HEK293 (cell line): Measurements from ENCODE around the gene PHF21A.

Source experiments
- CTCF ChIA-PET: fragments of 350-600 bp; formaldehyde crosslinking; extraction: SDS; loops from one replicate; lab custom pipeline; 2021; ENCODE audit warnings: antibody characterized with exemption; lab: Yijun Ruan, JAX
- POLR2A ChIA-PET: fragments of 300-600 bp; formaldehyde crosslinking; extraction: SDS; loops from one replicate; lab custom pipeline; 2020; ENCODE audit warnings: antibody characterized with exemption, inconsistent platforms; lab: Yijun Ruan, JAX
- H3K27ac ChIP-seq: fragments of 200-500 bp; sonication (Bioruptor generic); 2 replicates; pipeline ENCODE4 v1.5.1; 2014; ENCODE audit warnings: low read depth, low read length, control low read depth, inconsistent platforms; ENCODE audit errors: extremely low read depth
- H3K36me3 ChIP-seq, 2 experiments: fragments of 200-500 bp in 1 of 2; sonication (Bioruptor generic) in 1 of 2; 1 replicate in 1 of 2; 2 replicates in 1 of 2; pipeline ENCODE4 v1.5.1; 2014 to 2017; ENCODE audit warnings: inconsistent platforms in 2 of 2, low read length in 2 of 2; ENCODE audit not compliant: control insufficient read depth in 2 of 2, insufficient read depth in 1 of 2
- H3K4me1 ChIP-seq: fragments of 200-500 bp; sonication (Bioruptor generic); 2 replicates; pipeline ENCODE4 v1.5.1; 2014; ENCODE audit warnings: mild to moderate bottlenecking, low read length, inconsistent platforms; ENCODE audit not compliant: control insufficient read depth, insufficient read depth
- H3K4me3 ChIP-seq: 2 replicates; pipeline ENCODE4 v1.5.1; 2011; ENCODE audit warnings: low read depth, mild to moderate bottlenecking, control low read depth, low read length, moderate library complexity
- H3K9me3 ChIP-seq: fragments of 200-500 bp; sonication (Bioruptor generic); 2 replicates; pipeline ENCODE4 v1.5.1; 2014; ENCODE audit warnings: low read depth, low read length, inconsistent platforms; ENCODE audit not compliant: control insufficient read depth, insufficient read depth
- SCRT2 ChIP-seq: fragments of 450-650 bp; formaldehyde crosslinking; IDR thresholded peaks from 2 replicates; pipeline ENCODE4 v1.5.1; 2016; ENCODE audit warnings: missing biosample characterization, missing genetic modification characterization
- SETDB1 ChIP-seq: IDR thresholded peaks from one replicate; pipeline ENCODE4 v1.6.1; 2017; ENCODE audit warnings: mild to moderate bottlenecking, low read length, moderate library complexity, mixed read lengths; ENCODE audit not compliant: insufficient read length
- ZBTB20 ChIP-seq: fragments of 450-650 bp; formaldehyde crosslinking; IDR thresholded peaks from 2 replicates; pipeline ENCODE4 v1.5.1; 2016; ENCODE audit warnings: missing biosample characterization, missing genetic modification characterization
- ZBTB48 ChIP-seq: fragments of 450-650 bp; formaldehyde crosslinking; IDR thresholded peaks from 2 replicates; pipeline ENCODE4 v1.5.1; 2016; ENCODE audit warnings: missing biosample characterization, missing genetic modification characterization
- ZIC2 ChIP-seq: fragments of 450-650 bp; formaldehyde crosslinking; IDR thresholded peaks from 2 replicates; pipeline ENCODE4 v1.5.1; 2016; ENCODE audit warnings: missing biosample characterization, missing genetic modification characterization
- ZNF112 ChIP-seq: fragments of 450-650 bp; formaldehyde crosslinking; IDR thresholded peaks from 2 replicates; pipeline ENCODE4 v1.5.0; 2017; ENCODE audit warnings: missing biosample characterization, missing genetic modification characterization
- ZNF138 ChIP-seq: fragments of 450-650 bp; formaldehyde crosslinking; IDR thresholded peaks from 2 replicates; pipeline ENCODE4 v1.5.1; 2016; ENCODE audit warnings: missing biosample characterization, missing genetic modification characterization, borderline replicate concordance
- ZNF146 ChIP-seq: fragments of 450-650 bp; formaldehyde crosslinking; IDR thresholded peaks from 2 replicates; pipeline ENCODE4 v1.5.1; 2016; ENCODE audit warnings: missing biosample characterization, missing genetic modification characterization
- ZNF366 ChIP-seq: fragments of 450-650 bp; formaldehyde crosslinking; conservative IDR thresholded peaks from 2 replicates; pipeline ENCODE4 v1.5.1; 2016; ENCODE audit warnings: missing biosample characterization, missing genetic modification characterization
- ZNF37A ChIP-seq: fragments of 450-650 bp; IDR thresholded peaks from 2 replicates; pipeline ENCODE4 v1.5.1; 2018; ENCODE audit warnings: missing biosample characterization, missing genetic modification characterization
- ZNF404 ChIP-seq: fragments of 450-650 bp; formaldehyde crosslinking; IDR thresholded peaks from 2 replicates; pipeline ENCODE4 v1.5.1; 2017; ENCODE audit warnings: missing biosample characterization, missing genetic modification characterization
- ZNF426 ChIP-seq: fragments of 450-650 bp; formaldehyde crosslinking; IDR thresholded peaks from 2 replicates; pipeline ENCODE4 v1.5.1; 2017; ENCODE audit warnings: missing biosample characterization, missing genetic modification characterization, mild to moderate bottlenecking, inconsistent platforms, moderate library complexity
- ZNF585B ChIP-seq: fragments of 450-650 bp; formaldehyde crosslinking; IDR thresholded peaks from 2 replicates; pipeline ENCODE4 v1.5.1; 2016; ENCODE audit warnings: missing biosample characterization, missing genetic modification characterization
- ZNF707 ChIP-seq: fragments of 450-650 bp; formaldehyde crosslinking; IDR thresholded peaks from 2 replicates; pipeline ENCODE4 v1.5.1; 2016; ENCODE audit warnings: missing biosample characterization, missing genetic modification characterization
- ZNF76 ChIP-seq: fragments of 450-650 bp; formaldehyde crosslinking; IDR thresholded peaks from 2 replicates; pipeline ENCODE4; 2016; ENCODE audit warnings: low read depth, missing biosample characterization, missing genetic modification characterization, borderline replicate concordance
- ZNF777 ChIP-seq: fragments of 450-650 bp; formaldehyde crosslinking; IDR thresholded peaks from 2 replicates; pipeline ENCODE4 v1.5.1; 2017; ENCODE audit warnings: missing biosample characterization, missing genetic modification characterization, borderline replicate concordance
- ZNF791 ChIP-seq: fragments of 450-650 bp; formaldehyde crosslinking; IDR thresholded peaks from 2 replicates; pipeline ENCODE4 v1.5.1; 2016; ENCODE audit warnings: missing biosample characterization, missing genetic modification characterization
- ZNF792 ChIP-seq: fragments of 450-650 bp; formaldehyde crosslinking; IDR thresholded peaks from 2 replicates; pipeline ENCODE4 v1.5.1; 2016; ENCODE audit warnings: missing biosample characterization, missing genetic modification characterization
- TF ChIP-seq, protein P1 (sequence below): fragments of 450-650 bp; IDR thresholded peaks from 2 replicates; pipeline ENCODE4 v1.5.1; 2018; ENCODE audit warnings: missing biosample characterization, mild to moderate bottlenecking, missing genetic modification characterization
- TF ChIP-seq, protein P2 (sequence below): fragments of 450-650 bp; formaldehyde crosslinking; optimal IDR thresholded peaks from 2 replicates; pipeline ENCODE3; 2016; ENCODE audit warnings: missing biosample characterization, mild to moderate bottlenecking, missing genetic modification characterization
- TF ChIP-seq, protein P3 (sequence below): fragments of 450-650 bp; formaldehyde crosslinking; IDR thresholded peaks from 2 replicates; pipeline ENCODE4 v1.5.1; 2016; ENCODE audit warnings: missing biosample characterization, missing genetic modification characterization
- TF ChIP-seq, protein P4 (sequence below): fragments of 450-650 bp; formaldehyde crosslinking; IDR thresholded peaks from 2 replicates; pipeline ENCODE4 v1.5.1; 2016; ENCODE audit warnings: missing biosample characterization, missing genetic modification characterization
- TF ChIP-seq, protein P5 (sequence below): fragments of 450-650 bp; formaldehyde crosslinking; IDR thresholded peaks from 2 replicates; pipeline ENCODE4 v1.5.0; 2017; ENCODE audit warnings: missing biosample characterization, missing genetic modification characterization, borderline replicate concordance

Gene PHF21A

DNA sequence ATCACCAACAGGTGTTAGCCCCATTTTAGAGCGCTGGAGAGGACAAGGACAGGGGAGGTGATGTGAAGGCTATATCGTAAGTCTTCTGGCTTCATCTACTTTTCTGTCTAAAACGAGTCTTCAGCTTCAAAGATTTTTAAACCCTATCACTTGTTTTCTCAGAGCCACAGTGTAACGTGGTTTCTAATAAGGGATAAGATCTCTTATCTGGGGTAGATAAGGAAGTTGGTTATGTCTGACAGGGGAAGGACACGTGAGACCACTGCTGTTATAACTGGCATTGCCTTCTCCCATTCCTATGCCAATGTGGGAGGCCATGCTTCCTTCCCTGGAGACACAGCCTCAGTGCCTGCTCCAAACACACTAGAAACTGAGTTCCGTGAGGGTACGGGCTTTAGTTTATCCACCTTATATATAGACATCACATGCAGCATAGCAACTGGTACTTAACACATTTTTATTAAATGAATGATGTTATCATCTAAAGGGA lies 159.5 kb downstream of the PHF21A start:
- H3K9me3 ChIP-seq = no peaks in the 10 kb centered on the region

DNA sequence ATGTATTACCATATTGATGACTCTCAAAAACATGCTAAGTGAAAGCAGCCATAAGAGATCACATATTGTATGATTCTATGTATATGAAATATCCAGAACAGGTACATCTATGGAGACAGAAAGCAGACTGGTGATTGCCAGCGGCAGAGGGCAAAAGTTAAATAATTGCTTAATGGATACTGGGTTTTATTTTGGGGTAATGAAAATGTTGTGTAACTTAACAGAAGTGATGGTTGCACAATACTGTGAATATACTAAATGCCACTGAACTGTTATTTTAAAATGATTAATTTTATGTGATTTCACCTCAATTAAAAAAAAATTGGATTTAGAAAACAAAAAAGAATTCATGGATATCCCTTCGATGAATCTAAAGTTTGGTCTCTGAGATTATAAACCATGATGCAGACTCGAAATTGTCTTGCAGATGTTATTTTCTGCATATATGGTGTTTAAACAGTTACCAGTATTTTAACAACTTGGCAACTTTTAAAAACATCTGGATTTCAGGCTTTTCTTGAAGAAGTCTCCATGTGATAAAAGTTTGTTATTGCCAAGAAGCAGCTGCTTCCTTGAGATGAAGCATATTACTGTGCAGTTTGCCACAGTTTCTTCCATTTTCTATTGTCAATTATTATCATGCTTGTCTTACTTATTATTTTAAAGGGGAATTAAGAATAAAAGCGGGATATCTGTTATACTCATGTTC lies 160.7 kb downstream of the PHF21A start:
- no peaks in the 10 kb centered on the region for H3K4me1 ChIP-seq
- CTCF ChIA-PET = interaction anchor here (0.6 to 2.2 kb wide), 3 partner anchors 46 to 88 kb away, joined by 3 to 9 read pairs (median 6); no protein-coding TSS in a partner anchor

More for the DNA sequence above, 159.5 kb downstream of the PHF21A start:
- no peaks in the 10 kb centered on the region for H3K4me1 ChIP-seq
- no peak overlapping the region for H3K27ac ChIP-seq
- TF ChIP-seq, protein P1, sequence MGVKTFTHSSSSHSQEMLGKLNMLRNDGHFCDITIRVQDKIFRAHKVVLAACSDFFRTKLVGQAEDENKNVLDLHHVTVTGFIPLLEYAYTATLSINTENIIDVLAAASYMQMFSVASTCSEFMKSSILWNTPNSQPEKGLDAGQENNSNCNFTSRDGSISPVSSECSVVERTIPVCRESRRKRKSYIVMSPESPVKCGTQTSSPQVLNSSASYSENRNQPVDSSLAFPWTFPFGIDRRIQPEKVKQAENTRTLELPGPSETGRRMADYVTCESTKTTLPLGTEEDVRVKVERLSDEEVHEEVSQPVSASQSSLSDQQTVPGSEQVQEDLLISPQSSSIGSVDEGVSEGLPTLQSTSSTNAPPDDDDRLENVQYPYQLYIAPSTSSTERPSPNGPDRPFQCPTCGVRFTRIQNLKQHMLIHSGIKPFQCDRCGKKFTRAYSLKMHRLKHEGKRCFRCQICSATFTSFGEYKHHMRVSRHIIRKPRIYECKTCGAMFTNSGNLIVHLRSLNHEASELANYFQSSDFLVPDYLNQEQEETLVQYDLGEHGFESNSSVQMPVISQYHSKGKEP = no peak
- TF ChIP-seq ZIC2 (tag by site-specific recombination) (no peak), ZNF707 (no peak), ZNF791 (tag by site-specific recombination) (no peak), ZNF792 (tag by site-specific recombination) (no peak), ZNF138 (tag by site-specific recombination) (no peak), ZNF37A (tag by site-specific recombination) (no peak), ZNF404 (tag by site-specific recombination) (no peak), ZNF146 (no peak), ZBTB48 (tag by site-specific recombination) (no peak), ZBTB20 (tag by site-specific recombination) (no peak), ZNF426 (tag by site-specific recombination) (no peak)
- TF ChIP-seq, protein P2, sequence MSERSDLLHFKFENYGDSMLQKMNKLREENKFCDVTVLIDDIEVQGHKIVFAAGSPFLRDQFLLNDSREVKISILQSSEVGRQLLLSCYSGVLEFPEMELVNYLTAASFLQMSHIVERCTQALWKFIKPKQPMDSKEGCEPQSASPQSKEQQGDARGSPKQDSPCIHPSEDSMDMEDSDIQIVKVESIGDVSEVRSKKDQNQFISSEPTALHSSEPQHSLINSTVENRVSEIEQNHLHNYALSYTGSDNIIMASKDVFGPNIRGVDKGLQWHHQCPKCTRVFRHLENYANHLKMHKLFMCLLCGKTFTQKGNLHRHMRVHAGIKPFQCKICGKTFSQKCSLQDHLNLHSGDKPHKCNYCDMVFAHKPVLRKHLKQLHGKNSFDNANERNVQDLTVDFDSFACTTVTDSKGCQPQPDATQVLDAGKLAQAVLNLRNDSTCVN (tag by site-specific recombination) = no peak
- TF ChIP-seq, protein P3, sequence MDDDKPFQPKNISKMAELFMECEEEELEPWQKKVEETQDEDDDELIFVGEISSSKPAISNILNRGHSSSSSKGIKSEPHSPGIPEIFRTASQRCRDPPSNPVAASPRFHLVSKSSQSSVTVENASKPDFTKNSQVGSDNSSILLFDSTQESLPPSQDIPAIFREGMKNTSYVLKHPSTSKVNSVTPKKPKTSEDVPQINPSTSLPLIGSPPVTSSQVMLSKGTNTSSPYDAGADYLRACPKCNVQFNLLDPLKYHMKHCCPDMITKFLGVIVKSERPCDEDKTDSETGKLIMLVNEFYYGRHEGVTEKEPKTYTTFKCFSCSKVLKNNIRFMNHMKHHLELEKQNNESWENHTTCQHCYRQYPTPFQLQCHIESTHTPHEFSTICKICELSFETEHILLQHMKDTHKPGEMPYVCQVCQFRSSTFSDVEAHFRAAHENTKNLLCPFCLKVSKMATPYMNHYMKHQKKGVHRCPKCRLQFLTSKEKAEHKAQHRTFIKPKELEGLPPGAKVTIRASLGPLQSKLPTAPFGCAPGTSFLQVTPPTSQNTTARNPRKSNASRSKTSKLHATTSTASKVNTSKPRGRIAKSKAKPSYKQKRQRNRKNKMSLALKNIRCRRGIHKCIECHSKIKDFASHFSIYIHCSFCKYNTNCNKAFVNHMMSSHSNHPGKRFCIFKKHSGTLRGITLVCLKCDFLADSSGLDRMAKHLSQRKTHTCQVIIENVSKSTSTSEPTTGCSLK (tag by site-specific recombination) = no peak
- TF ChIP-seq, protein P4, sequence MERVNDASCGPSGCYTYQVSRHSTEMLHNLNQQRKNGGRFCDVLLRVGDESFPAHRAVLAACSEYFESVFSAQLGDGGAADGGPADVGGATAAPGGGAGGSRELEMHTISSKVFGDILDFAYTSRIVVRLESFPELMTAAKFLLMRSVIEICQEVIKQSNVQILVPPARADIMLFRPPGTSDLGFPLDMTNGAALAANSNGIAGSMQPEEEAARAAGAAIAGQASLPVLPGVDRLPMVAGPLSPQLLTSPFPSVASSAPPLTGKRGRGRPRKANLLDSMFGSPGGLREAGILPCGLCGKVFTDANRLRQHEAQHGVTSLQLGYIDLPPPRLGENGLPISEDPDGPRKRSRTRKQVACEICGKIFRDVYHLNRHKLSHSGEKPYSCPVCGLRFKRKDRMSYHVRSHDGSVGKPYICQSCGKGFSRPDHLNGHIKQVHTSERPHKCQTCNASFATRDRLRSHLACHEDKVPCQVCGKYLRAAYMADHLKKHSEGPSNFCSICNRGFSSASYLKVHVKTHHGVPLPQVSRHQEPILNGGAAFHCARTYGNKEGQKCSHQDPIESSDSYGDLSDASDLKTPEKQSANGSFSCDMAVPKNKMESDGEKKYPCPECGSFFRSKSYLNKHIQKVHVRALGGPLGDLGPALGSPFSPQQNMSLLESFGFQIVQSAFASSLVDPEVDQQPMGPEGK (tag by site-specific recombination) = no peak
- CTCF ChIA-PET = interaction anchor here (0.6 to 2.2 kb wide), 5 partner anchors 32 to 155 kb away, joined by 3 to 9 read pairs (median 4); no protein-coding TSS in a partner anchor
- H3K4me3 ChIP-seq = no peak overlapping the region
- peaks cover 3 to 37% of the 10 kb centered on the region in 2 experiments; a peak in 2 of 3 replicates for H3K36me3 ChIP-seq
- POLR2A ChIA-PET = no interaction called here

More for the DNA sequence above, 160.7 kb downstream of the PHF21A start:
- TF ChIP-seq SETDB1 (no peak), SCRT2 (tag by site-specific recombination) (no peak), ZNF112 (tag by site-specific recombination) (no peak), ZNF76 (tag by site-specific recombination) (no peak), ZNF777 (tag by site-specific recombination) (no peak), ZNF585B (tag by site-specific recombination) (no peak), ZNF366 (tag by site-specific recombination) (no peak)
- TF ChIP-seq, protein P5, sequence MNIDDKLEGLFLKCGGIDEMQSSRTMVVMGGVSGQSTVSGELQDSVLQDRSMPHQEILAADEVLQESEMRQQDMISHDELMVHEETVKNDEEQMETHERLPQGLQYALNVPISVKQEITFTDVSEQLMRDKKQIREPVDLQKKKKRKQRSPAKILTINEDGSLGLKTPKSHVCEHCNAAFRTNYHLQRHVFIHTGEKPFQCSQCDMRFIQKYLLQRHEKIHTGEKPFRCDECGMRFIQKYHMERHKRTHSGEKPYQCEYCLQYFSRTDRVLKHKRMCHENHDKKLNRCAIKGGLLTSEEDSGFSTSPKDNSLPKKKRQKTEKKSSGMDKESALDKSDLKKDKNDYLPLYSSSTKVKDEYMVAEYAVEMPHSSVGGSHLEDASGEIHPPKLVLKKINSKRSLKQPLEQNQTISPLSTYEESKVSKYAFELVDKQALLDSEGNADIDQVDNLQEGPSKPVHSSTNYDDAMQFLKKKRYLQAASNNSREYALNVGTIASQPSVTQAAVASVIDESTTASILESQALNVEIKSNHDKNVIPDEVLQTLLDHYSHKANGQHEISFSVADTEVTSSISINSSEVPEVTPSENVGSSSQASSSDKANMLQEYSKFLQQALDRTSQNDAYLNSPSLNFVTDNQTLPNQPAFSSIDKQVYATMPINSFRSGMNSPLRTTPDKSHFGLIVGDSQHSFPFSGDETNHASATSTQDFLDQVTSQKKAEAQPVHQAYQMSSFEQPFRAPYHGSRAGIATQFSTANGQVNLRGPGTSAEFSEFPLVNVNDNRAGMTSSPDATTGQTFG (tag by site-specific recombination) = no peak
- Histone ChIP-seq H3K27ac (no peak overlapping the region), H3K36me3 (peaks cover 3 to 36% of the 10 kb centered on the region in 2 experiments; a peak in 2 of 3 replicates), H3K4me3 (no peak overlapping the region), H3K9me3 (no peaks in the 10 kb centered on the region)
- POLR2A ChIA-PET = no interaction called here
